Choroid plexus epithelial cell (primary cell): ENCODE measurements around the gene C19orf25.

Source experiments
- DNase-seq: peaks from one replicate; pipeline ENCODE4 v3.0.0-alpha.2; 2010; ENCODE audit warnings: low read depth
- H3K4me3 ChIP-seq: 2 replicates; pipeline ENCODE4 v1.5.1; 2011; ENCODE audit warnings: low read depth, mild to moderate bottlenecking, control low read depth, low read length, moderate library complexity
- TF ChIP-seq, protein P1 (sequence below): conservative IDR thresholded peaks from 2 replicates; pipeline ENCODE4 v1.5.1; 2011; ENCODE audit warnings: low read depth, mild to moderate bottlenecking, control low read depth, inconsistent platforms, low read length, moderate library complexity

Gene C19orf25

DNA sequence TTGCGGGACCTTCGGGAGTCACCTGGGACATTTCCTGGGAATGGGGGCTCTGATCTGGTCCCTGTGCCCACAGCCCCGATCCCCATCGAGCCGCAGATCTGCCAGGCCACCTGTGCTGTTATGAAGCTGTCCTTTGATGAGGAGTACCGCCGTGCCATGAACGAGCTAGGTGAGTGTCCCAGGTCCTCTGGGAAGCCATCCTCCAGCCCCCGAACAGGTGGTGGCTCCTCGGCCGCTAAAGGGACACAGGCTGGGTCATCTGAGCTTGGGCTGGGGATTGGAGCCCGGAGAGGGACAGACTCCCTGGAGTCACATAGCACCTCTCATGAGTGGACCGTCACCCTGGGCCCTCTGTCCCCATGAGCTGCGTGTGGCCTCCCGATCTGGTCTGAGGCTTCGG lies 21.1 kb downstream of the C19orf25 start:
- no peak overlapping the region for H3K4me3 ChIP-seq
- TF ChIP-seq, protein P1, sequence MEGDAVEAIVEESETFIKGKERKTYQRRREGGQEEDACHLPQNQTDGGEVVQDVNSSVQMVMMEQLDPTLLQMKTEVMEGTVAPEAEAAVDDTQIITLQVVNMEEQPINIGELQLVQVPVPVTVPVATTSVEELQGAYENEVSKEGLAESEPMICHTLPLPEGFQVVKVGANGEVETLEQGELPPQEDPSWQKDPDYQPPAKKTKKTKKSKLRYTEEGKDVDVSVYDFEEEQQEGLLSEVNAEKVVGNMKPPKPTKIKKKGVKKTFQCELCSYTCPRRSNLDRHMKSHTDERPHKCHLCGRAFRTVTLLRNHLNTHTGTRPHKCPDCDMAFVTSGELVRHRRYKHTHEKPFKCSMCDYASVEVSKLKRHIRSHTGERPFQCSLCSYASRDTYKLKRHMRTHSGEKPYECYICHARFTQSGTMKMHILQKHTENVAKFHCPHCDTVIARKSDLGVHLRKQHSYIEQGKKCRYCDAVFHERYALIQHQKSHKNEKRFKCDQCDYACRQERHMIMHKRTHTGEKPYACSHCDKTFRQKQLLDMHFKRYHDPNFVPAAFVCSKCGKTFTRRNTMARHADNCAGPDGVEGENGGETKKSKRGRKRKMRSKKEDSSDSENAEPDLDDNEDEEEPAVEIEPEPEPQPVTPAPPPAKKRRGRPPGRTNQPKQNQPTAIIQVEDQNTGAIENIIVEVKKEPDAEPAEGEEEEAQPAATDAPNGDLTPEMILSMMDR, result no peak
- DNase-seq, result no peak

DNA sequence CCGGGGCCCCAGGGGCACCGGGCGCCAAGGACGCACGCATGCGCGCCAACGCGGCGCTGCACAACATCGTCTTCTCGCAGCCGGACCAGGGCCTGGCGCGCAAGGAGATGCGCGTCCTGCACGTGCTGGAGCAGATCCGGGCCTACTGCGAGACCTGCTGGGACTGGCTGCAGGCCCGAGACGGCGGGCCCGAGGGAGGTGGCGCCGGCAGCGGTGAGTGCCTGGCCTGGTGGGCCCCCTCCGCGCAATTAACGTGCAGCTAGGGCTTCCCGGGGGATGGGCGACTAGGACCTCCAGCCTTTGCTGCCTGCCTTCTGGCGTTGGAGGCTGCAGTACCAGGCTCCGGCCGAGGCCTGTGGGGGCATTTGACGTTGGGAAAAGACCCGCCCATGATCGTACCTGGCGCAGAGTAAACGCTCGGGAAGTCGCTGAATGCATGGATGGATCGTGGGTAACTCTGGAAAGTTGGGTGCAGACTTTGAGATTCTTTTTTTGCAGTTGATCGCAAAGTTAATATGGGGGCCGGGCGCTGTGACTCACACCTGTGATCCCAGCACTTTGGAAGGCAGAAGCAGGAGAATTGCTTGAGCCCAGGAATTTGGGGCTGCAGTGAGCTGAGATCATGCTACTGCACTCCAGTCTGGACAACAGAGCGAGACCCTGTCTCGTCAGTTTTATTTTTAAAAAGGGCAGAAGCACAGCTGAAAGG lies 21.8 kb downstream of the C19orf25 start:
- TF ChIP-seq, protein P1, result peak; percentile 8
- DNase-seq, result no peak
- no peak overlapping the region for H3K4me3 ChIP-seq

DNA sequence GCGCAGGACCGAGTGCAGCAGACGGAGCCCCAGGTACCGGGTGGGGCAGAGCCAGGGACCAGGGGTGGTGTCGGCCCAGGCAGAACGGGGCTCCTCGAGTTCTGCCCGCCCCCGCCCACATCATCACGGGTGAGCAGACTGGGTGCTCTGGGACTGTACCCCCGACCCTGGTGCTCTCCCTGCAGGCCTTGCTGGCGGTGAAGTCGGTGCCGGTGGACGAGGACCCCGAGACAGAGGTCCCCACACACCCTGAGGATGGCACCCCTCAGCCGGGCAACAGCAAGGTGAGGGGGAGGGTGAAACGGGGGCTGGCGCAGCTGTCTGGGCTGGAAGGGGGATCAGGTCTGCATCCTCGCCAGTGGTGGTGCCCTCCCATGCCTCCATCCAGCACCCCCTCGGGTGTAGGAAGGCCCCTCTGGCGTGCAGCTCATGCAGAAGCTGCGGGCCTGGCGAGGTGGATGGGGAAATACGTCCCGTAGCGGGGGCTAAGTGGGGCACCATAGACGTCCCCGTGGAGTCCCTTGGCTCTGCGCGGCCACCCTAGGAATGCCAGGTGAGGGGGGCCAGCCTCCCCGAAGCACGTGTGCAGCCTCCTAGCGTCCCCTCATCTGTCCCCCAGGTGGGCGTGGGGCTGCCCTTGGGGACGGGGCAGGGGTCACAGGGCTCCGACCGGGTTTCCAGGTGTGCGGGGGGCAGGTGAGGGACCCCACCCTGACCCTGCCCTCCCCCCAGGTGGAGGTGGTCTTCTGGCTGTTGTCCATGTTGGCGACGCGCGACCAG lies 22.7 kb downstream of the C19orf25 start:
- no peak overlapping the region for H3K4me3 ChIP-seq
- TF ChIP-seq, protein P1, result no peak
- DNase-seq, result no peak

DNA sequence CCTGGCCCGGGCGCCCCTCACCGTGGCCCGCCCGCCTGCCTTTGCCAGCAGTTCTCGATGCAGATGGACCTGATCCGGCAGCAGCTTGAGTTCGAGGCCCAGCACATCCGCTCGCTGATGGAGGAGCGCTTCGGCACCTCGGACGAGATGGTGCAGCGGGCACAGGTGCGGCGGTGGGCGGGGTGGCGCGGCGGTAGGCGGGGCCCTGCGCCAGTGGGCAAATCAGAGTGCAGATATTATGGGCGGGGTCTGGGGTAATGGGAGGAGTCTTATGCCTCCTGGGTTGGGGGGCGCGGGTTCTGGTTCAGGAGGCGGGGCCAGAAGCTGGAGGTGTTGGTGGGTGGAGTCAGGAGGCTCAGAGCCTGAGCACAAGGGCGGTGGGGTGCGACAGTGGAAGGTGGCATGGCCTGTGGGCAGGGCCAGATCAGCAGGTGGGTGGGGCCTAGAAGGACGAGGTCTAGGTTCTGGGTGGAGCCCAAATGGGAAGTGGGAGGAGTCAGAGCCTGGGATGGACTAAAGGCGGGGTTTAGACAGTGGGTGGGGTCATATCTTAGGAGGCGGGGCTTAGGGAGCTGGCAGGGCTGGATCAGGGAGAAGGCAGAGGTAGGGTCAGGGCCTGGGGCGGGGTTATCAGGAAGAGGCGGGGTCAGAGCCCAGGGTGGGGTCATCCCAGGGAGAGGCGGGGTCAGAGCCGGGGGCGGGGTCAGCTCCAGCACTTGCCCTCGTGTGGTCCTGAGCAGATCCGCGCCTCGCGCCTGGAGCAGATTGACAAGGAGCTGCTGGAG lies 23.5 kb downstream of the C19orf25 start:
- DNase-seq, result peak; percentile 47
- H3K4me3 ChIP-seq, result no peak overlapping the region

DNA sequence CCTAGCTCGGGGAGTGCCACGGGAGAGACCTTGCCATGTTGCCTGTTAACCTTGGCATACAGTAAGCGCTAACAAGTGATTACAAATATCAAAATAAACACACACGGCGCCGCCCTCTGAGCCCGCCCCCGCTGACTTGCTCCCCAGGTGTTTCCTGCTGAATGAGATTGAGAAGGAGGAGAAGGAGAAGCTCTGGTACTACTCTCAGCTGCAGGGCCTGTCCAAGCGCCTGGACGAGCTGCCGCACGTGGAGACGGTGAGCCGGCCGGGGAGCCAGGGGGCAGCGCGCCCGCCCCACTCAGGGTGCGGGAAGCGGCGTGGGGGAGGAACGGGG lies 24.0 kb downstream of the C19orf25 start:
- TF ChIP-seq, protein P1, result no peak
- no peak for DNase-seq
- H3K4me3 ChIP-seq, result no peak overlapping the region

More for the DNA sequence above, 23.5 kb downstream of the C19orf25 start:
- TF ChIP-seq, protein P1, result no peak

DNA sequence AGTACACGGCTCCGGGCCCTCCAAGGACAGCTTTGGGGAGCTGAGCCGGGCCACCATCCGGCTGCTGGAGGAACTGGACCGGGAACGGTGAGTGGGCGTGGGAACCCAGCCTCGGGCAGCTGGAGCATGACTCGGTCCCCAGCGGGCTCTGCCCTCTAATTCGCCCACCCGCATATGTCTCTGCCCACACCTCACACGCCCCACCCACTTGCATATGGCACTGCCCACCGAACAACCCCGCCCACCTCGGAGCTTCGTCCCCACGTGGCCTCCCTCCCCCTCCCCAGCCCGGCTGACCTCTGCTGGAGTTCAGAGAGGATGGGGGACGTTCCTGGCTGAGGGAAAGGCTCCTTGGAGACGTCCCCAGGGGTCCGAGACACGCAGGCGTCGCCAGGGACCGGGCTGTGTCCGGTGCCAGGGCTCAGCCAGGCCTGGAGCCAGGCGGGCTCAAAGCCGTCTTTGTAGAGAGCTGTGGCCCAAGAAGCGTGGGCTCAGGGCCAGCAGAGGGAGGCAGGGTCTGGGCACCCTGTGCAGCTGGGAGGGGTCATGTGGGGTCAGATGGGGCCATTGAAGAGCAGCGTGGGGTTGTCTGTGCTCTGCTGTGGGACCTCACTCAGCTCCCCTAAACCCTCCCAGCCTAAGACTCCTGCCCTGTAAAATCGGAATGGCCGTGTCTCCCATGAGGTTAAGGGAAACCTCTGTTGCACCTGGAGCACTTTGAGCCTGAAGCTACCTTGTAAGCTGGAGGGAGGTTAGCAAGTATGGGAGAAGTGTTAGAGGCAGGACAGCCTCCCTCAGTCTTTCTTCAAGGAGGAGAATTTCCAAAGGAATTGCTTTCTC lies 25.3 kb downstream of the C19orf25 start:
- no peak for DNase-seq
- TF ChIP-seq, protein P1, result no peak
- no peak overlapping the region for H3K4me3 ChIP-seq
